ENCODE results near the gene ING5. TPM values are rescaled to one million over a fixed set of nuclear protein-coding genes. Genes with fewer than 3 reads are reported as not detected.

ING5 gene
- total and polyA plus RNA-seq, 4 experiments from 2014 or later = 19.3 to 99.5 (median 65.3) TPM

- ChIA-PET CTCF (ENCODE audit: partially characterized antibody) (no interaction called here), POLR2A (ENCODE audit: partially characterized antibody) (interaction anchor here (1.3 kb wide), 1 partner anchor 12 kb away, joined by 4 read pairs; no protein-coding TSS in a partner anchor)
- DNase-seq = peak in 1 of 5 donors; percentile 25
Measured at GRCh38 chr2:241775223-241776177, 73.7 kb downstream of the ING5 start.

GRCh38 chr2:241776336-241777169 is 74.7 kb downstream of the ING5 start, which contains the start of gene GAL3ST2:
GAL3ST2 (plus strand) TSS chr2:241776822; CDS start chr2:241776956, 134 bp downstream.
- no peaks in the 10 kb centered on the region for H3K36me3 ChIP-seq (ENCODE audit: insufficient read depth, low read length)
- H3K4me1 ChIP-seq (ENCODE audit: insufficient read depth, low read length) = peaks cover 19% of the 10 kb centered on the region
- Mint-ChIP-seq H3K4me3 (no peak within 1 kb of the TSS), H3K36me3 (no peaks in the 10 kb centered on the region), H3K27ac (no peak within 1 kb of the TSS), H3K9me3 (peaks cover 0 to 9% (median 0%) of the 10 kb centered on the region in 8 donors), H3K27me3 (no peaks in the 10 kb centered on the region), H3K4me1 (peaks cover 6 to 15% (median 10%) of the 10 kb centered on the region in 4 donors)
- H3K27me3 ChIP-seq (ENCODE audit: insufficient read depth, low read length) = no peaks in the 10 kb centered on the region
- H3K27ac ChIP-seq (ENCODE audit: low read depth, low read length) = no peak within 1 kb of the TSS
- DNase-seq = peak in 1 of 5 donors; percentile 18
- ChIA-PET POLR2A (ENCODE audit: partially characterized antibody) (interaction anchor here (1.3 kb wide), 1 partner anchor 13 kb away, joined by 4 read pairs; no protein-coding TSS in a partner anchor), CTCF (ENCODE audit: partially characterized antibody) (no interaction called here)
- no peak within 1 kb of the TSS for H3K4me3 ChIP-seq (ENCODE audit: low read length in 2 of 2)
- no peaks in the 10 kb centered on the region for H3K9me3 ChIP-seq (ENCODE audit: control insufficient read depth in 1 of 2, low read length in 2 of 2)
- intact Hi-C loops (cut with micrococcal nuclease) = no loop called here

More at GRCh38 chr2:241775223-241776177, 73.7 kb downstream of the ING5 start:
- no peak overlapping the region for H3K27ac Mint-ChIP-seq
- H3K36me3 Mint-ChIP-seq = no peaks in the 10 kb centered on the region
- Histone ChIP-seq H3K36me3 (ENCODE audit: insufficient read depth, low read length) (no peaks in the 10 kb centered on the region), H3K27me3 (ENCODE audit: insufficient read depth, low read length) (no peaks in the 10 kb centered on the region), H3K9me3 (ENCODE audit: control insufficient read depth in 1 of 2, low read length in 2 of 2) (no peaks in the 10 kb centered on the region), H3K27ac (ENCODE audit: low read depth, low read length) (no peak overlapping the region), H3K4me3 (ENCODE audit: low read length in 2 of 2) (no peak overlapping the region), H3K4me1 (ENCODE audit: insufficient read depth, low read length) (peaks cover 20% of the 10 kb centered on the region)
- intact Hi-C loops (cut with micrococcal nuclease) = no loop called here
- H3K4me3 Mint-ChIP-seq = no peak overlapping the region
- peaks cover 6 to 21% (median 10%) of the 10 kb centered on the region in 4 donors for H3K4me1 Mint-ChIP-seq
- H3K9me3 Mint-ChIP-seq = peaks cover 0 to under 1% (median 0%) of the 10 kb centered on the region in 8 donors
- no peaks in the 10 kb centered on the region for H3K27me3 Mint-ChIP-seq

GRCh38 chr2:241777170-241777685 is 75.4 kb downstream of the ING5 start:
- no peak overlapping the region for H3K27ac Mint-ChIP-seq
- no peaks in the 10 kb centered on the region for H3K27me3 Mint-ChIP-seq
- DNase-seq = no peak
- Histone ChIP-seq H3K27ac (ENCODE audit: low read depth, low read length) (no peak overlapping the region), H3K9me3 (ENCODE audit: control insufficient read depth in 1 of 2, low read length in 2 of 2) (no peaks in the 10 kb centered on the region), H3K4me1 (ENCODE audit: insufficient read depth, low read length) (peaks cover 13% of the 10 kb centered on the region), H3K27me3 (ENCODE audit: insufficient read depth, low read length) (no peaks in the 10 kb centered on the region), H3K4me3 (ENCODE audit: low read length in 2 of 2) (no peak overlapping the region), H3K36me3 (ENCODE audit: insufficient read depth, low read length) (no peaks in the 10 kb centered on the region)
- CTCF ChIA-PET (ENCODE audit: partially characterized antibody) = no interaction called here
- intact Hi-C loops (cut with micrococcal nuclease) = no loop called here
- POLR2A ChIA-PET (ENCODE audit: partially characterized antibody) = no interaction called here
- peaks cover 0 to 9% (median 0%) of the 10 kb centered on the region in 8 donors for H3K9me3 Mint-ChIP-seq
- no peak overlapping the region for H3K4me3 Mint-ChIP-seq
- no peaks in the 10 kb centered on the region for H3K36me3 Mint-ChIP-seq
- peaks cover under 1 to 10% (median 5%) of the 10 kb centered on the region in 4 donors for H3K4me1 Mint-ChIP-seq

- intact Hi-C loops (cut with micrococcal nuclease) = no loop called here
- H3K27me3 ChIP-seq (ENCODE audit: insufficient read depth, low read length) = no peaks in the 10 kb centered on the region
- H3K9me3 ChIP-seq (ENCODE audit: control insufficient read depth in 1 of 2, low read length in 2 of 2) = no peaks in the 10 kb centered on the region
- H3K27ac ChIP-seq (ENCODE audit: low read depth, low read length) = no peak overlapping the region
- Mint-ChIP-seq H3K27ac (no peak overlapping the region), H3K36me3 (no peaks in the 10 kb centered on the region), H3K4me1 (peaks cover 0 to 3% (median 1%) of the 10 kb centered on the region in 4 donors), H3K27me3 (no peaks in the 10 kb centered on the region), H3K9me3 (peaks cover 0 to 9% (median 0%) of the 10 kb centered on the region in 8 donors), H3K4me3 (no peak overlapping the region)
- H3K4me1 ChIP-seq (ENCODE audit: insufficient read depth, low read length) = peaks cover 7% of the 10 kb centered on the region
- DNase-seq = peak in 1 of 5 donors; percentile 19
- ChIA-PET POLR2A (ENCODE audit: partially characterized antibody) (interaction anchor here (0.9 kb wide), 1 partner anchor 15 kb away, joined by 3 read pairs; no protein-coding TSS in a partner anchor), CTCF (ENCODE audit: partially characterized antibody) (no interaction called here)
- H3K36me3 ChIP-seq (ENCODE audit: insufficient read depth, low read length) = no peaks in the 10 kb centered on the region
- H3K4me3 ChIP-seq (ENCODE audit: low read length in 2 of 2) = no peak overlapping the region
Measured at GRCh38 chr2:241777686-241778627, 76.1 kb downstream of the ING5 start.

Other genes with a start within 250 kb of the ING5 start
- 100 to 1,000 TPM; 178 to 182 TPM for gene STK25, start 193.5 kb upstream of the ING5 start, total RNA-seq
- 10 to 100 TPM; 88.6 to 88.7 TPM for gene STK25, start 193.5 kb upstream of the ING5 start, polyA plus RNA-seq
- not detected for gene BOK, start 143.3 kb upstream of the ING5 start, total RNA-seq
- not detected for gene BOK, start 143.3 kb upstream of the ING5 start, polyA plus RNA-seq
- 10 to 100 TPM; 27.8 to 28.2 TPM for gene THAP4, start 64.9 kb upstream of the ING5 start, total RNA-seq
- 10 to 100 TPM; 31.7 to 42.9 TPM for gene THAP4, start 64.9 kb upstream of the ING5 start, polyA plus RNA-seq
- 10 to 100 TPM; 87.7 to 96.9 TPM for gene ATG4B, start 64.3 kb upstream of the ING5 start, total RNA-seq
- 10 to 100 TPM; 49.2 to 58.4 TPM for gene ATG4B, start 64.3 kb upstream of the ING5 start, polyA plus RNA-seq
- gene DTYMK, start 15.2 kb upstream of the ING5 start, total RNA-seq = 10 to 100 TPM; 18.8 TPM
- gene DTYMK, start 15.2 kb upstream of the ING5 start, polyA plus RNA-seq = 10 to 100 TPM; 29.4 to 50.3 TPM
- gene D2HGDH, start 32.6 kb downstream of the ING5 start, total RNA-seq = 10 to 100 TPM; 48.7 to 53.9 TPM
- gene D2HGDH, start 32.6 kb downstream of the ING5 start, polyA plus RNA-seq = 1 to 10 TPM in 1 of 2 donors, under 1 TPM in 1; 0.93 to 5.9 TPM
- under 1 TPM in 1 of 2 experiments, not detected in 1; 0.39 TPM for gene GAL3ST2, start 74.8 kb downstream of the ING5 start, total RNA-seq
- gene GAL3ST2, start 74.8 kb downstream of the ING5 start, polyA plus RNA-seq = under 1 TPM in 1 of 2 donors, not detected in 1; 0.14 TPM
- under 1 TPM in 1 of 2 experiments, not detected in 1; 0.14 TPM for gene NEU4, start 107.2 kb downstream of the ING5 start, total RNA-seq
- 1 to 10 TPM in 1 of 2 donors, not detected in 1; 1.3 TPM for gene NEU4, start 107.2 kb downstream of the ING5 start, polyA plus RNA-seq
- gene PDCD1, start 156.9 kb downstream of the ING5 start, total RNA-seq = 1 to 10 TPM; 5.9 to 6.2 TPM
- gene PDCD1, start 156.9 kb downstream of the ING5 start, polyA plus RNA-seq = 10 to 100 TPM in 1 of 2 donors, 1 to 10 TPM in 1; 5.2 to 12.4 TPM
- under 1 TPM in 1 of 2 experiments, not detected in 1; 0.28 TPM for gene RTP5, start 167.7 kb downstream of the ING5 start, total RNA-seq
- gene RTP5, start 167.7 kb downstream of the ING5 start, polyA plus RNA-seq = not detected